HEK293T (cell line): ENCODE measurements around the gene CDH18.

Experiments
- CTCF ChIA-PET: fragments of 350-600 bp; formaldehyde crosslinking; extraction: SDS; loops from one replicate; lab custom pipeline; 2021; ENCODE audit warnings: antibody characterized with exemption, inconsistent platforms; lab: Yijun Ruan, JAX
- POLR2A ChIA-PET: fragments of 350-600 bp; formaldehyde crosslinking; extraction: SDS; loops from one replicate; lab custom pipeline; 2020; ENCODE audit warnings: antibody characterized with exemption, inconsistent platforms; lab: Yijun Ruan, JAX
- DNase-seq: peaks from one replicate; pipeline ENCODE4 v3.0.0; 2012; ENCODE audit warnings: mixed read lengths; ENCODE audit errors: extremely low spot score
- ARNT ChIP-seq: fragments of 450-650 bp; IDR thresholded peaks from 2 replicates; pipeline ENCODE4 v1.6.1; 2017; ENCODE audit warnings: mild to moderate bottlenecking
- BHLHE40 ChIP-seq: fragments of 450-650 bp; IDR thresholded peaks from 2 replicates; pipeline ENCODE4 v1.6.1; 2016; ENCODE audit warnings: mild to moderate bottlenecking, moderate library complexity, borderline replicate concordance
- CTBP1 ChIP-seq: fragments of 450-650 bp; IDR thresholded peaks from 2 replicates; pipeline ENCODE4 v1.6.1; 2016; ENCODE audit warnings: borderline replicate concordance
- ELF4 ChIP-seq: fragments of 450-650 bp; IDR thresholded peaks from 2 replicates; pipeline ENCODE4 v1.6.1; 2017; ENCODE audit warnings: antibody characterized with exemption
- FOXA1 ChIP-seq: fragments of 450-650 bp; IDR thresholded peaks from 2 replicates; pipeline ENCODE4 v1.6.1; 2016; ENCODE audit warnings: mild to moderate bottlenecking
- FOXK2 ChIP-seq: fragments of 450-650 bp; IDR thresholded peaks from 2 replicates; pipeline ENCODE4 v1.6.1; 2016; ENCODE audit warnings: mild to moderate bottlenecking
- FOXM1 ChIP-seq: fragments of 450-650 bp; IDR thresholded peaks from 2 replicates; pipeline ENCODE4 v1.6.1; 2017; ENCODE audit warnings: mild to moderate bottlenecking, borderline replicate concordance
- HDGF ChIP-seq: fragments of 450-650 bp; IDR thresholded peaks from 2 replicates; pipeline ENCODE4 v1.6.1; 2017; ENCODE audit warnings: antibody characterized with exemption, borderline replicate concordance
- L3MBTL2 ChIP-seq: fragments of 450-650 bp; conservative IDR thresholded peaks from 2 replicates; pipeline ENCODE4 v1.6.1; 2016; ENCODE audit warnings: mild to moderate bottlenecking
- LEF1 ChIP-seq: fragments of 450-650 bp; IDR thresholded peaks from 2 replicates; pipeline ENCODE4 v1.6.1; 2017; ENCODE audit warnings: mild to moderate bottlenecking, borderline replicate concordance
- NFRKB ChIP-seq: fragments of 450-650 bp; IDR thresholded peaks from 2 replicates; pipeline ENCODE4 v1.6.1; 2016; ENCODE audit warnings: mild to moderate bottlenecking, moderate library complexity
- PKNOX1 ChIP-seq: fragments of 450-650 bp; IDR thresholded peaks from 2 replicates; pipeline ENCODE4 v1.6.1; 2016
- SP1 ChIP-seq: fragments of 450-650 bp; IDR thresholded peaks from 2 replicates; pipeline ENCODE4 v1.6.1; 2017
- SUZ12 ChIP-seq: fragments of 450-650 bp; IDR thresholded peaks from 2 replicates; pipeline ENCODE4 v1.6.1; 2016; ENCODE audit warnings: mild to moderate bottlenecking
- TARDBP ChIP-seq: fragments of 450-650 bp; IDR thresholded peaks from 2 replicates; pipeline ENCODE4 v1.6.1; 2016
- ZNF384 ChIP-seq: fragments of 450-650 bp; IDR thresholded peaks from 2 replicates; pipeline ENCODE4 v1.6.1; 2016

CDH18 gene

DNA sequence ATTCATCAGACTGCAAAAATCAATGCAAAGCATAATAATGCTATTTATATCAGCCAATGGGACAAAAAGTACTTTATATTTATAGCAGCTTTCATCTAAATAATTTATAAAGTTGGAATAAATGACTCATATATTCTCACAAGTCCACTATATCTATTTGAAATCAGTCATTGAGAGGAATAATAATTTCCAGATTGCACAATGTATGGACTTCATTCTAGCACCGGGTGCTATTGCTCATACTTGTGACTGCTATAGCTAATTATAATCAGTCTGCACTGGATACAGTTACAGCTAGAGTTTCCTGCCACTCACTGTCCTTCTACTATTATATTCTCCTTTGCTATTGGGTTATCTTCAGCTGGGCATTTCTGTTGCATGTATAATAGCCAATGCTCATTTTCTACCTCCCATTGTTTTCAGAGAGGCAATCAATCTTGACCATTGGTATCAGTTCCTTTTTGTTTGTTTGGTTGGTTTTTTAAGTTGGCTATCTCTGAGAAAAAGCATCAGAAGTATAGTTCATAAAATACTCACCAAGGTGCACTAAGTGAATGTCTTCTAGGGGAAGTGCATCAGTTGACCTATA is 1.9 kb downstream of the CDH18 start:
- POLR2A ChIA-PET, result no interaction called here
- CTCF ChIA-PET, result no interaction called here
- no peak for DNase-seq
- no peak for TF ChIP-seq PKNOX1
- TF ChIP-seq SP1, result no peak
- TF ChIP-seq HDGF, result no peak
- TF ChIP-seq FOXK2, result no peak
- no peak for TF ChIP-seq ARNT
- TF ChIP-seq L3MBTL2, result no peak
- no peak for TF ChIP-seq TARDBP
- no peak for TF ChIP-seq SUZ12
- no peak for TF ChIP-seq LEF1
- TF ChIP-seq FOXA1, result no peak
- TF ChIP-seq NFRKB, result no peak
- no peak for TF ChIP-seq CTBP1
- no peak for TF ChIP-seq ELF4

GRCh38 chr5:19978476-19978875 is 9.5 kb downstream of the CDH18 start:
- TF ChIP-seq FOXA1, result no peak
- no peak for TF ChIP-seq FOXK2
- TF ChIP-seq ZNF384, result no peak
- TF ChIP-seq HDGF, result no peak
- TF ChIP-seq NFRKB, result no peak
- CTCF ChIA-PET, result no interaction called here
- DNase-seq, result no peak
- POLR2A ChIA-PET, result no interaction called here

GRCh38 chr5:19977099-19977498 is 10.9 kb downstream of the CDH18 start:
- CTCF ChIA-PET, result no interaction called here
- DNase-seq, result no peak
- TF ChIP-seq ARNT, result no peak
- no peak for TF ChIP-seq CTBP1
- no peak for TF ChIP-seq ELF4
- no peak for TF ChIP-seq HDGF
- TF ChIP-seq PKNOX1, result no peak
- no peak for TF ChIP-seq SUZ12
- TF ChIP-seq TARDBP, result no peak
- no peak for TF ChIP-seq FOXK2
- TF ChIP-seq FOXM1, result no peak
- TF ChIP-seq ZNF384, result no peak
- no peak for TF ChIP-seq LEF1
- no peak for TF ChIP-seq L3MBTL2
- no peak for TF ChIP-seq BHLHE40
- no peak for TF ChIP-seq NFRKB
- no peak for TF ChIP-seq SP1
- TF ChIP-seq FOXA1, result no peak
- POLR2A ChIA-PET, result no interaction called here

DNA sequence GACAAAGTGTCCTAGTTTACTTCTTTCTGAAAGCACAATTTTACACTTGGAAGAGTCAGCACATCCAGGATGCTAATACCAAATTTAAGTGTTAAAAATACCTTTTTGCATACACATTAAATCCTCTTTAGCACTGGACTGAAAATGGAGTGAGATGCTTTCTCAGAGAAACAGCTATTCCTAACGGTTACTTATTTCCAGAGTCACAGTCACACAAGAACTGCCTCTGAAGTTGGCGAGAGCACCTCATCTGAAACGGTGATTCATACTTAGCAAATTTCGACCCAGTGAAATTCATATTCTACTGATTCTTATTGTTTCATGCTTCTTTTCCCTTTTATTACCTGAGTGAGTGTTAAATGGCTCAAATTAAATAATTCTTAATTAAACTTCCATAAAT is 12.2 kb downstream of the CDH18 start:
- no peak for TF ChIP-seq LEF1
- TF ChIP-seq SUZ12, result no peak
- no peak for TF ChIP-seq PKNOX1
- no peak for TF ChIP-seq NFRKB
- TF ChIP-seq FOXM1, result no peak
- TF ChIP-seq SP1, result no peak
- TF ChIP-seq CTBP1, result no peak
- no peak for TF ChIP-seq ZNF384
- no peak for TF ChIP-seq L3MBTL2
- no peak for TF ChIP-seq FOXA1
- TF ChIP-seq TARDBP, result no peak
- TF ChIP-seq FOXK2, result no peak
- TF ChIP-seq ELF4, result no peak

GRCh38 chr5:19960451-19960850 is 27.5 kb downstream of the CDH18 start:
- ChIA-PET CTCF (no interaction called here), POLR2A (no interaction called here)
- TF ChIP-seq SUZ12 (no peak), NFRKB (no peak), CTBP1 (no peak), L3MBTL2 (no peak), LEF1 (no peak)
- DNase-seq, result no peak

More for the DNA sequence above, 12.2 kb downstream of the CDH18 start:
- no peak for DNase-seq
- POLR2A ChIA-PET, result no interaction called here
- CTCF ChIA-PET, result no interaction called here

- DNase-seq, result no peak
- ChIA-PET POLR2A (no interaction called here), CTCF (no interaction called here)
- TF ChIP-seq ARNT (no peak), FOXM1 (no peak), TARDBP (no peak), CTBP1 (no peak), SP1 (no peak), L3MBTL2 (no peak), PKNOX1 (no peak), HDGF (no peak), FOXA1 (no peak), BHLHE40 (no peak), LEF1 (no peak), ZNF384 (no peak), SUZ12 (no peak), ELF4 (no peak), FOXK2 (no peak)
These were observed 28.1 kb downstream of the CDH18 start for GRCh38 chr5:19959830-19960384.
